Fibroblast of villous mesenchyme (primary cell): Measurements from ENCODE around the gene DGKZ. TPM values are rescaled to one million over a fixed set of nuclear protein-coding genes. Genes with fewer than 3 reads are reported as not detected.

ENCODE experiments used
- DNase-seq: peaks from one replicate; pipeline ENCODE4 v3.0.0-alpha.2; 2010; ENCODE audit warnings: low read depth
- H3K4me3 ChIP-seq: 2 replicates; pipeline ENCODE4 v1.5.1; 2011; ENCODE audit warnings: low read depth, mild to moderate bottlenecking, low read length
- total RNA-seq: library from RNA; depleted of rRNA; stranded (reverse); fragments of >200 nt; gene quantifications from 2 replicates; pipeline ENCODE4 v1.2.3, GENCODE V29; 2012
- TF ChIP-seq, protein P1 (sequence below): IDR thresholded peaks from 2 replicates; pipeline ENCODE4 v1.5.1; 2012; ENCODE audit warnings: low read depth, mild to moderate bottlenecking, low read length; ENCODE audit not compliant: insufficient read depth

Gene DGKZ
- total RNA-seq, 1 donor, result 50.1 TPM

DNA sequence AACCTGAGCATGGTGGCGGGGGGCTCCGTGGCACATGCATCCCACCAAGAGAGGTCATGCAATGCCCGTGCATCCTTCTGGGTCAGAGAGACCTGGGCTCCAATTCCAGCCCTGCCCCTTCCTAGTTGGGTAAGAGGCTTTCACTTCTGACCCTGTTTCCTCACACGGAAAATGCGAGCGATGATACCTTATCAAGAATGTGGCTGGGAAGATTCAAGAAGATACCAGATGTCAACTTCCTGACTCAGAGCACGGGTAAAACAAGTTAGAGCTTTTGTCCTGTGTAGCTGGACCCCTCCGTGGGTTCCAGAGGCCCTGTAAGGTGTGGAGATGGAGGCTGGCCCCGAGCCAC lies 8.7 kb upstream of the DGKZ start:
- TF ChIP-seq, protein P1, sequence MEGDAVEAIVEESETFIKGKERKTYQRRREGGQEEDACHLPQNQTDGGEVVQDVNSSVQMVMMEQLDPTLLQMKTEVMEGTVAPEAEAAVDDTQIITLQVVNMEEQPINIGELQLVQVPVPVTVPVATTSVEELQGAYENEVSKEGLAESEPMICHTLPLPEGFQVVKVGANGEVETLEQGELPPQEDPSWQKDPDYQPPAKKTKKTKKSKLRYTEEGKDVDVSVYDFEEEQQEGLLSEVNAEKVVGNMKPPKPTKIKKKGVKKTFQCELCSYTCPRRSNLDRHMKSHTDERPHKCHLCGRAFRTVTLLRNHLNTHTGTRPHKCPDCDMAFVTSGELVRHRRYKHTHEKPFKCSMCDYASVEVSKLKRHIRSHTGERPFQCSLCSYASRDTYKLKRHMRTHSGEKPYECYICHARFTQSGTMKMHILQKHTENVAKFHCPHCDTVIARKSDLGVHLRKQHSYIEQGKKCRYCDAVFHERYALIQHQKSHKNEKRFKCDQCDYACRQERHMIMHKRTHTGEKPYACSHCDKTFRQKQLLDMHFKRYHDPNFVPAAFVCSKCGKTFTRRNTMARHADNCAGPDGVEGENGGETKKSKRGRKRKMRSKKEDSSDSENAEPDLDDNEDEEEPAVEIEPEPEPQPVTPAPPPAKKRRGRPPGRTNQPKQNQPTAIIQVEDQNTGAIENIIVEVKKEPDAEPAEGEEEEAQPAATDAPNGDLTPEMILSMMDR, result no peak
- no peak overlapping the region for H3K4me3 ChIP-seq
- peak; percentile 87 for DNase-seq

- H3K4me3 ChIP-seq, result no peak overlapping the region
- TF ChIP-seq, protein P1, result no peak
- peak; percentile 31 for DNase-seq
Measured at GRCh38 chr11:46338988-46339666, 8.1 kb upstream of the DGKZ start.

DNA sequence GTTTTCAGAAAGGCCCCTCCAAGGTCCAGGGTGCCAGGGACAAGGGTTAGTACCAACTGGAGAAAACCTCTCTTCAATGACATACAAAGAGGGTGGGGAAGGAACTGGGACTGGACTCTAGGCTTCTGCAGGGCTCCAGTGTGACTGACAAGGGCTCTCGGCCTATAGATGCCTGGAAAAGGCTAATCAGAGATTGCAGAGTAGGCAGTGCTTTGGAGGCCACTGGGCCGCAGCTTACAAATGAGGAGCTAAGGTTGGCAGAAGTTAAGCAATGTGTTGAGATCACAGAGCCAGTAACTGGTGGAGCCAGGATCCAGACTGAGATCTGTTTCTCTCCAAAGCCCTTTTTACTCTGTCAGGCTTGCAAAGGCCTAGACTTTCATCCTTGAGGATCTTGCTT lies 7.4 kb upstream of the DGKZ start:
- H3K4me3 ChIP-seq, result no peak overlapping the region
- TF ChIP-seq, protein P1, result no peak
- DNase-seq, result peak; percentile 63

DNA sequence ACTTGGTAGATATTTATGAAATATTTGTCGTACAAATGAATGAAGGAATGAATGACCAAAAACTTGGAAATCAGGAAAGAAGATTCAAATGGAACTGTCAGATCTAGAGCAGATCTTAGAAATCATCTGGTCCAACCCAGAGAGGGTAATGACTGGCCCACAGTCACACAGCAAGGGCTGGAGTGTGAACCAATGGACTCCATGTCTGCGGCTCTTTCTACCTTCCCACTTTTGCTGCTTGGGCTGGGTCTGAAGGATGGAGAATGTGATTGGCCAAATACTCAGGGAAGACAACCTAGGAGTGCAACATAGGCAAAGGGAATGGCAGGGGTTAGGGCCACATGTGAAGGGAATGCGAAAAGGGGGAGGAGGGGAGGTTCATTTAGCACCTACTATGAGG lies 5.8 kb upstream of the DGKZ start:
- TF ChIP-seq, protein P1, result no peak
- no peak overlapping the region for H3K4me3 ChIP-seq
- no peak for DNase-seq

DNA sequence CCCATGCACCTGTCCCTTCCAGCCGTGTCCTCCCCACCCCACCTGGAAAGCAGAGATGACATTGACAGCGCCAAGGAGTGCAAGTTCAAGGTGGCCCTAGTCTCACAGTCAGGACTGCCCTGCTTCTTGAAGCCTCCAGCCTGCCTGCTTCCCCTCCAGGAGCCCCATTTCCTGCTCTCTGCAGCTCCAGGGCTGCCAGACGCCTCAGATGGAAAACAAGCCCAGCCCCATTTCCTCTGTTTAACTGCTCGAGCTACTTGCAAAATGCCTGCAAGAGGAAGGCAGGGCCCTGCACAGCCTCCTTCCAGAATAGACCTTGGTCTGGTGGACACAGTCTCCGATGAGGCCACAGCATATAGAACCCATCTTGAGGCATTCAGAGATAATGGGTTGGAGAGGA lies 5.0 kb upstream of the DGKZ start:
- no peak overlapping the region for H3K4me3 ChIP-seq
- DNase-seq, result peak; percentile 63
- TF ChIP-seq, protein P1, result no peak

DNA sequence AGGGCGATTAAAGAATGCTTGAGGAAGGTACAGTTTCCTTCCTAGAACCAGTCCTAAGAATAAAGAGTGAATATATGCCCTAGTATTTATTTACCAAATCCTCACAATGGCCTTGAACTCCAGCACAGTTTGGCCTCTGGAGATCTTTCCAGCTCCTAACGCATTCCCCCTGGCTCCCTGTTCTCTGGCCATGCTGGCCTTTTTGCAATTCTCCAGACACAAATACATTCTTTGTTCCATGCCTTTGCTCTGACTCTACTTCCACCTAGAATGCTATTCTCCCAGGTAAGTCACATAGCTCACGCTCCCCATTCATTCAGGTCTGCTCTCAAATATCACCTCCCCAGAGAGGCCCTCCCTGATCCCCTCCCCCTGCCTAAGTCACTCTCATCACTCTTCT lies 3.7 kb upstream of the DGKZ start:
- TF ChIP-seq, protein P1, result no peak
- no peak for DNase-seq
- H3K4me3 ChIP-seq, result no peak overlapping the region

GRCh38 chr11:46345131-46345597 lies 2.1 kb upstream of the DGKZ start:
- DNase-seq, result no peak
- TF ChIP-seq, protein P1, result no peak
- no peak overlapping the region for H3K4me3 ChIP-seq
